ENCODE measurements around the gene PTPRD. TPM values are rescaled to one million over a fixed set of nuclear protein-coding genes. Genes with fewer than 3 reads are reported as not detected.

The PTPRD gene
- polyA plus RNA-seq, 4 donors = 2.1 to 5.6 (median 3.9) TPM

GRCh38 chr9:9170439-9171134 lies 1442.2 kb downstream of the PTPRD start:
- 30 to 37% (median 32%) methylated on average over 4 of the region's 4 CpGs for WGBS, 3 donors
- no peaks in the 10 kb centered on the region for H3K9me3 ChIP-seq (ENCODE audit: control insufficient read depth in 2 of 2, insufficient read depth in 1 of 2, low read depth in 1 of 2, low read length in 1 of 2)
- FAIRE-seq = no peak

GRCh38 chr9:9142001-9142400 lies 1470.8 kb downstream of the PTPRD start:
- H3K27me3 ChIP-seq (ENCODE audit: control insufficient read depth in 3 of 3, insufficient read depth in 3 of 3, low read length in 3 of 3) = no peaks in the 10 kb centered on the region
- no peak overlapping the region for H3K27ac ChIP-seq (ENCODE audit: low read depth in 1 of 3, low read length in 2 of 3)
- no peaks in the 10 kb centered on the region for H3K36me3 ChIP-seq (ENCODE audit: control insufficient read depth in 3 of 3, insufficient read depth in 2 of 3, low read depth in 1 of 3, low read length in 3 of 3)
- no peaks in the 10 kb centered on the region for H3K9me3 ChIP-seq (ENCODE audit: control insufficient read depth in 2 of 2, insufficient read depth in 1 of 2, low read depth in 1 of 2, low read length in 1 of 2)
- no peak for FAIRE-seq
- no peak overlapping the region for H3K4me3 ChIP-seq (ENCODE audit: low read depth in 1 of 3, low read length in 3 of 3)
- DNase-seq = no peak
- 72 to 80% (median 78%) methylated on average over 3 of the region's 3 CpGs for WGBS, 3 donors
- no peaks in the 10 kb centered on the region for H3K4me1 ChIP-seq (ENCODE audit: control insufficient read depth in 3 of 3, insufficient read depth in 2 of 3, low read depth in 1 of 3, low read length in 2 of 3)

More at GRCh38 chr9:9170439-9171134, 1442.2 kb downstream of the PTPRD start:
- Histone ChIP-seq H3K27me3 (ENCODE audit: control insufficient read depth in 3 of 3, insufficient read depth in 3 of 3, low read length in 3 of 3) (no peaks in the 10 kb centered on the region), H3K27ac (ENCODE audit: low read depth in 1 of 3, low read length in 2 of 3) (no peak overlapping the region), H3K36me3 (ENCODE audit: control insufficient read depth in 3 of 3, insufficient read depth in 2 of 3, low read depth in 1 of 3, low read length in 3 of 3) (no peaks in the 10 kb centered on the region), H3K4me1 (ENCODE audit: control insufficient read depth in 3 of 3, insufficient read depth in 2 of 3, low read depth in 1 of 3, low read length in 2 of 3) (no peaks in the 10 kb centered on the region), H3K4me3 (ENCODE audit: low read depth in 1 of 3, low read length in 3 of 3) (no peak overlapping the region)
- no peak for DNase-seq

GRCh38 chr9:9133526-9133925 lies 1479.3 kb downstream of the PTPRD start:
- Histone ChIP-seq H3K4me3 (ENCODE audit: low read depth in 1 of 3, low read length in 3 of 3) (no peak overlapping the region), H3K36me3 (ENCODE audit: control insufficient read depth in 3 of 3, insufficient read depth in 2 of 3, low read depth in 1 of 3, low read length in 3 of 3) (no peaks in the 10 kb centered on the region), H3K27me3 (ENCODE audit: control insufficient read depth in 3 of 3, insufficient read depth in 3 of 3, low read length in 3 of 3) (no peaks in the 10 kb centered on the region), H3K4me1 (ENCODE audit: control insufficient read depth in 3 of 3, insufficient read depth in 2 of 3, low read depth in 1 of 3, low read length in 2 of 3) (no peaks in the 10 kb centered on the region), H3K27ac (ENCODE audit: low read depth in 1 of 3, low read length in 2 of 3) (no peak overlapping the region), H3K9me3 (ENCODE audit: control insufficient read depth in 2 of 2, insufficient read depth in 1 of 2, low read depth in 1 of 2, low read length in 1 of 2) (no peaks in the 10 kb centered on the region)
- DNase-seq (no peak), FAIRE-seq (no peak)
- 78 to 85% (median 84%) methylated on average over 3 of the region's 3 CpGs for WGBS, 3 donors

- no peaks in the 10 kb centered on the region for H3K27me3 ChIP-seq (ENCODE audit: control insufficient read depth in 3 of 3, insufficient read depth in 3 of 3, low read length in 3 of 3)
- FAIRE-seq = no peak
- no peaks in the 10 kb centered on the region for H3K9me3 ChIP-seq (ENCODE audit: control insufficient read depth in 2 of 2, insufficient read depth in 1 of 2, low read depth in 1 of 2, low read length in 1 of 2)
- no peak overlapping the region for H3K4me3 ChIP-seq (ENCODE audit: low read depth in 1 of 3, low read length in 3 of 3)
- no peak overlapping the region for H3K27ac ChIP-seq (ENCODE audit: low read depth in 1 of 3, low read length in 2 of 3)
- no peaks in the 10 kb centered on the region for H3K36me3 ChIP-seq (ENCODE audit: control insufficient read depth in 3 of 3, insufficient read depth in 2 of 3, low read depth in 1 of 3, low read length in 3 of 3)
- H3K4me1 ChIP-seq (ENCODE audit: control insufficient read depth in 3 of 3, insufficient read depth in 2 of 3, low read depth in 1 of 3, low read length in 2 of 3) = no peaks in the 10 kb centered on the region
- no peak for DNase-seq
- 37 to 62% (median 59%) methylated on average over 2 of the region's 2 CpGs for WGBS, 3 donors
Measured at GRCh38 chr9:9124616-9125015, 1488.2 kb downstream of the PTPRD start.

GRCh38 chr9:9122230-9122875 lies 1490.4 kb downstream of the PTPRD start:
- Histone ChIP-seq H3K9me3 (ENCODE audit: control insufficient read depth in 2 of 2, insufficient read depth in 1 of 2, low read depth in 1 of 2, low read length in 1 of 2) (no peaks in the 10 kb centered on the region), H3K36me3 (ENCODE audit: control insufficient read depth in 3 of 3, insufficient read depth in 2 of 3, low read depth in 1 of 3, low read length in 3 of 3) (no peaks in the 10 kb centered on the region), H3K4me3 (ENCODE audit: low read depth in 1 of 3, low read length in 3 of 3) (no peak overlapping the region), H3K4me1 (ENCODE audit: control insufficient read depth in 3 of 3, insufficient read depth in 2 of 3, low read depth in 1 of 3, low read length in 2 of 3) (no peaks in the 10 kb centered on the region), H3K27ac (ENCODE audit: low read depth in 1 of 3, low read length in 2 of 3) (no peak overlapping the region), H3K27me3 (ENCODE audit: control insufficient read depth in 3 of 3, insufficient read depth in 3 of 3, low read length in 3 of 3) (no peaks in the 10 kb centered on the region)
- 70 to 79% (median 76%) methylated on average over 3 of the region's 3 CpGs for WGBS, 3 donors
- no peak for FAIRE-seq
- no peak for DNase-seq

GRCh38 chr9:9117866-9118265 lies 1494.9 kb downstream of the PTPRD start:
- Histone ChIP-seq H3K4me1 (ENCODE audit: control insufficient read depth in 3 of 3, insufficient read depth in 2 of 3, low read depth in 1 of 3, low read length in 2 of 3) (no peaks in the 10 kb centered on the region), H3K9me3 (ENCODE audit: control insufficient read depth in 2 of 2, insufficient read depth in 1 of 2, low read depth in 1 of 2, low read length in 1 of 2) (no peaks in the 10 kb centered on the region), H3K4me3 (ENCODE audit: low read depth in 1 of 3, low read length in 3 of 3) (no peak overlapping the region), H3K27me3 (ENCODE audit: control insufficient read depth in 3 of 3, insufficient read depth in 3 of 3, low read length in 3 of 3) (no peaks in the 10 kb centered on the region), H3K27ac (ENCODE audit: low read depth in 1 of 3, low read length in 2 of 3) (no peak overlapping the region), H3K36me3 (ENCODE audit: control insufficient read depth in 3 of 3, insufficient read depth in 2 of 3, low read depth in 1 of 3, low read length in 3 of 3) (no peaks in the 10 kb centered on the region)
- DNase-seq (no peak), FAIRE-seq (no peak)
- WGBS, 3 donors = 48 to 68% (median 52%) methylated on average over 2 of the region's 2 CpGs

- Histone ChIP-seq H3K4me3 (ENCODE audit: low read depth in 1 of 3, low read length in 3 of 3) (no peak overlapping the region), H3K9me3 (ENCODE audit: control insufficient read depth in 2 of 2, insufficient read depth in 1 of 2, low read depth in 1 of 2, low read length in 1 of 2) (no peaks in the 10 kb centered on the region), H3K36me3 (ENCODE audit: control insufficient read depth in 3 of 3, insufficient read depth in 2 of 3, low read depth in 1 of 3, low read length in 3 of 3) (no peaks in the 10 kb centered on the region), H3K27me3 (ENCODE audit: control insufficient read depth in 3 of 3, insufficient read depth in 3 of 3, low read length in 3 of 3) (no peaks in the 10 kb centered on the region), H3K4me1 (ENCODE audit: control insufficient read depth in 3 of 3, insufficient read depth in 2 of 3, low read depth in 1 of 3, low read length in 2 of 3) (no peaks in the 10 kb centered on the region), H3K27ac (ENCODE audit: low read depth in 1 of 3, low read length in 2 of 3) (no peak overlapping the region)
- DNase-seq = no peak
- no peak for FAIRE-seq
- 27 to 41% (median 38%) methylated on average over 3 of the region's 3 CpGs for WGBS, 3 donors
Measured at GRCh38 chr9:9112001-9112720, 1500.6 kb downstream of the PTPRD start.

- no peaks in the 10 kb centered on the region for H3K9me3 ChIP-seq (ENCODE audit: control insufficient read depth in 2 of 2, insufficient read depth in 1 of 2, low read depth in 1 of 2, low read length in 1 of 2)
- no peaks in the 10 kb centered on the region for H3K36me3 ChIP-seq (ENCODE audit: control insufficient read depth in 3 of 3, insufficient read depth in 2 of 3, low read depth in 1 of 3, low read length in 3 of 3)
- no peaks in the 10 kb centered on the region for H3K27me3 ChIP-seq (ENCODE audit: control insufficient read depth in 3 of 3, insufficient read depth in 3 of 3, low read length in 3 of 3)
- 33 to 34% (median 33%) methylated on average over 3 of the region's 3 CpGs for WGBS, 3 donors
- DNase-seq = no peak
- no peak overlapping the region for H3K4me3 ChIP-seq (ENCODE audit: low read depth in 1 of 3, low read length in 3 of 3)
- no peaks in the 10 kb centered on the region for H3K4me1 ChIP-seq (ENCODE audit: control insufficient read depth in 3 of 3, insufficient read depth in 2 of 3, low read depth in 1 of 3, low read length in 2 of 3)
- FAIRE-seq = no peak
- H3K27ac ChIP-seq (ENCODE audit: low read depth in 1 of 3, low read length in 2 of 3) = no peak overlapping the region
Measured at GRCh38 chr9:9108641-9109040, 1504.2 kb downstream of the PTPRD start.
